Esophagus muscularis mucosa (tissue), 4 donors: Measurements from ENCODE around the gene KRTAP12-3. TPM values are rescaled to one million over a fixed set of nuclear protein-coding genes. Genes with fewer than 3 reads are reported as not detected.

ENCODE experiments used
- DNase-seq: peaks from one replicate; pipeline ENCODE4 v3.0.0-alpha.2; 2017; ENCODE audit errors: extremely low spot score
- H3K27ac ChIP-seq, 4 donors: fragments of 200-600 bp; sonication (generic); replicated peaks in 1 of 4; 1 replicate in 3 of 4; 2 replicates in 1 of 4; pipeline ENCODE4 v1.5.1; 2016 to 2019; ENCODE audit warnings: mild to moderate bottlenecking in 1 of 4
- H3K27me3 ChIP-seq, 4 donors: fragments of 200-600 bp; sonication (generic); one replicate each; pipeline versions ENCODE4 v1.5.1 to v1.6.0; 2016 to 2019
- H3K36me3 ChIP-seq, 4 donors: fragments of 200-600 bp; sonication (generic); one replicate each; pipeline ENCODE4 v1.5.1; 2016 to 2019
- H3K4me1 ChIP-seq, 4 donors: fragments of 200-600 bp; sonication (generic); one replicate each; pipeline ENCODE4 v1.5.1; 2016 to 2019
- H3K4me3 ChIP-seq, 4 donors: fragments of 200-600 bp; sonication (generic); 1 replicate in 2 of 4; 2 replicates in 2 of 4; pipeline ENCODE4 v1.5.1; 2016 to 2019; ENCODE audit warnings: mild to moderate bottlenecking in 4 of 4, moderate library complexity in 1 of 4
- H3K9me3 ChIP-seq, 4 donors: fragments of 200-600 bp; sonication (generic); 1 replicate in 3 of 4; 2 replicates in 1 of 4; pipeline ENCODE4 v1.5.1; 2016 to 2019
- EP300 ChIP-seq: sonication (generic); formaldehyde crosslinking; IDR thresholded peaks from one replicate; pipeline ENCODE4 v1.6.1; 2017; ENCODE audit warnings: antibody characterized with exemption
- POLR2A ChIP-seq: fragments of 450-650 bp; IDR thresholded peaks from one replicate; pipeline ENCODE4 v1.6.1; 2017; ENCODE audit warnings: antibody characterized with exemption, moderate library complexity, mild to moderate bottlenecking, low read depth
- POLR2AphosphoS5 ChIP-seq, 2 donors: sonication (generic); formaldehyde crosslinking; IDR thresholded peaks; one replicate each; pipeline ENCODE4 v1.6.1; 2017; ENCODE audit warnings: antibody characterized with exemption in 2 of 2
- WGBS: methylation state at CpG from one replicate; pipeline ENCODE4 v1.1.5; 2018; 5-methylcytosine and 5-hydroxymethylcytosine counted together
- intact Hi-C: fragments of 100-400 bp; cut with DNase I; formaldehyde crosslinking; loops from one replicate; pipeline ENCODE4 v1.15.1; 2023
- small RNA-seq, 3 donors: library from RNA; depleted of rRNA; stranded (forward); fragments of <200 nt; gene quantifications; one replicate each; pipeline ENCODE3, GENCODE V24; 2016
- total RNA-seq, 4 donors: library from RNA; depleted of rRNA; stranded (reverse); fragments of >200 nt; gene quantifications; one replicate each; pipeline versions ENCODE4 v1.1.0 to v1.2.1, GENCODE V29; 2016
- TF ChIP-seq, protein P1 (sequence below), 3 experiments: fragments of 200-600 bp in 2 of 3; fragments of 450-650 bp in 1 of 3; sonication (generic) in 2 of 3; IDR thresholded peaks; one replicate each; pipeline ENCODE4 v1.5.1; 2017 to 2019; ENCODE audit warnings: antibody characterized with exemption in 3 of 3, mild to moderate bottlenecking in 2 of 3, moderate library complexity in 1 of 3

The KRTAP12-3 gene
- total RNA-seq, 4 donors from 2014 or later = not detected

DNA sequence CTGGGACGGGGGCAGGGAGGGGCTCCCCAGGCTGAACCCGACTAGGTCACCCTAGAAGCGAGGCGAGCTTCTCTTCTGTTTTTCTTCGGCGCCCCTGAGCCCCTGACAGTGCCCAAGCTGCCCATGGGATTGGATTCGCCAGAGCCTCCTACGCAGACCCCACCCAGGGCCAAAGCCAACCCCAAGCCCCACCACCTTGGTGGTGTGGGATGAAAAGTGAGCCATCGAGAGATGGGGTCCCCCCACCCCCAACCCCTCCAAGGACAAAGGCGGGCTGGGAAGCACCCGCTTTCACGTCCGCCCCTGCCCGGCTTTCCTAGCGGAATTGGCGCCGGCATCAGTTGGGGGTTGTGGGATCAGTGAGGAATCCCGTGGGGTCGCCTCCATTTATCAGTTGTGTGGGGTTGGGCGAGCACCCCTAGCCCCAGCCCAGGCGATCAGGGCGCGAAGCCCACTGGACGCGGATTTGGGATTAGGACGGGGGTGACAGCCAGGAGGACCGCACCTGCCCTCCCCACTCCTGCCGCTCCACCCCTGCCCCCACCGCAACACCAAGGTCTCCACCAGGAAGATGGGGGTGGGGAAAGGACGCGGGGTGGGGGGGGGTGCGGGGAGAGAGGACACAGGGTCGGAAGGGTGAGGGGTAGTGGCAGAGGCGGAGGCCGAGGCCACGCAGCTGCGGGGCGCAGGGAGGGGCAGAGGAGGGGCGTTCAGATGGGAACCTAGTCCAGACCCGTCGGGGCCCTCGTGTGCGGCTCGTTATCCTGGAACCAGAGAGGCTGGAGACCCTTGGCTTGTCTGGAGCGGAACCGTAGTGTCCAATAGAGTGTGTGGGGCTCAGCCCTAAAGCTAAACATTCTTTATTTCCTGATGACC is 49.2 kb downstream of the KRTAP12-3 start:
- no peak overlapping the region for H3K4me3 ChIP-seq
- no peak for DNase-seq
- H3K4me1 ChIP-seq = peaks cover 2 to 43% (median 24%) of the 10 kb centered on the region in 4 donors
- no peak overlapping the region for H3K27ac ChIP-seq
- TF ChIP-seq, protein P1, sequence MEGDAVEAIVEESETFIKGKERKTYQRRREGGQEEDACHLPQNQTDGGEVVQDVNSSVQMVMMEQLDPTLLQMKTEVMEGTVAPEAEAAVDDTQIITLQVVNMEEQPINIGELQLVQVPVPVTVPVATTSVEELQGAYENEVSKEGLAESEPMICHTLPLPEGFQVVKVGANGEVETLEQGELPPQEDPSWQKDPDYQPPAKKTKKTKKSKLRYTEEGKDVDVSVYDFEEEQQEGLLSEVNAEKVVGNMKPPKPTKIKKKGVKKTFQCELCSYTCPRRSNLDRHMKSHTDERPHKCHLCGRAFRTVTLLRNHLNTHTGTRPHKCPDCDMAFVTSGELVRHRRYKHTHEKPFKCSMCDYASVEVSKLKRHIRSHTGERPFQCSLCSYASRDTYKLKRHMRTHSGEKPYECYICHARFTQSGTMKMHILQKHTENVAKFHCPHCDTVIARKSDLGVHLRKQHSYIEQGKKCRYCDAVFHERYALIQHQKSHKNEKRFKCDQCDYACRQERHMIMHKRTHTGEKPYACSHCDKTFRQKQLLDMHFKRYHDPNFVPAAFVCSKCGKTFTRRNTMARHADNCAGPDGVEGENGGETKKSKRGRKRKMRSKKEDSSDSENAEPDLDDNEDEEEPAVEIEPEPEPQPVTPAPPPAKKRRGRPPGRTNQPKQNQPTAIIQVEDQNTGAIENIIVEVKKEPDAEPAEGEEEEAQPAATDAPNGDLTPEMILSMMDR (IDR thresholded peaks at IDR 0.05) = no peak
- no peak for TF ChIP-seq POLR2AphosphoS5 (IDR thresholded peaks at IDR 0.05)
- TF ChIP-seq POLR2A = no peak
- no peak for TF ChIP-seq EP300
- no peaks in the 10 kb centered on the region for H3K9me3 ChIP-seq
- WGBS = 9% methylated on average over 19 of the region's 46 CpGs
- peaks cover 8 to 94% (median 60%) of the 10 kb centered on the region in 4 donors for H3K27me3 ChIP-seq
- intact Hi-C loops = no loop called here
- no peaks in the 10 kb centered on the region for H3K36me3 ChIP-seq

Small RNA genes lying within 50 kb of the gene (small RNA-seq; reads per million reads assigned to genes)
- 0 reads per million in 3 donors for gene KRTAP12-6P

Other genes starting within 250 kb of the KRTAP12-3 start
- 1 to 10 TPM; 3.3 to 6.6 (median 5.3) TPM for gene LRRC3, start 202.4 kb upstream of the KRTAP12-3 start, total RNA-seq
- gene KRTAP10-1, start 117.7 kb upstream of the KRTAP12-3 start, total RNA-seq = not detected
- not detected for gene KRTAP10-2, start 106.4 kb upstream of the KRTAP12-3 start, total RNA-seq
- gene KRTAP10-3, start 99.1 kb upstream of the KRTAP12-3 start, total RNA-seq = not detected
- not detected for gene KRTAP10-4, start 84.2 kb upstream of the KRTAP12-3 start, total RNA-seq
- gene KRTAP10-5, start 77.3 kb upstream of the KRTAP12-3 start, total RNA-seq = not detected
- gene KRTAP10-6, start 65.4 kb upstream of the KRTAP12-3 start, total RNA-seq = not detected
- gene KRTAP10-7, start 57.3 kb upstream of the KRTAP12-3 start, total RNA-seq = not detected
- not detected for gene KRTAP10-8, start 45.9 kb upstream of the KRTAP12-3 start, total RNA-seq
- not detected for gene KRTAP10-9, start 30.8 kb upstream of the KRTAP12-3 start, total RNA-seq
- gene KRTAP10-10, start 20.6 kb upstream of the KRTAP12-3 start, total RNA-seq = not detected
- gene KRTAP10-11, start 11.5 kb upstream of the KRTAP12-3 start, total RNA-seq = not detected
- not detected for gene KRTAP12-4, start 3.3 kb upstream of the KRTAP12-3 start, total RNA-seq
- not detected for gene KRTAP12-2, start 9.0 kb downstream of the KRTAP12-3 start, total RNA-seq
- not detected for gene KRTAP12-1, start 24.2 kb downstream of the KRTAP12-3 start, total RNA-seq
- not detected for gene KRTAP10-12, start 39.2 kb downstream of the KRTAP12-3 start, total RNA-seq
- under 1 TPM in 2 of 4 donors, not detected in 2; under 0.01 to 0.23 TPM for gene TSPEAR, start 53.6 kb downstream of the KRTAP12-3 start, total RNA-seq
- gene UBE2G2, start 143.9 kb downstream of the KRTAP12-3 start, total RNA-seq = 100 to 1,000 TPM in 1 of 4 donors, 10 to 100 TPM in 3; 74.4 to 174 (median 81.7) TPM
- 10 to 100 TPM; 46.1 to 52.2 (median 48.6) TPM for gene SUMO3, start 160.1 kb downstream of the KRTAP12-3 start, total RNA-seq
- 100 to 1,000 TPM; 222 to 382 (median 302) TPM for gene PTTG1IP, start 215.8 kb downstream of the KRTAP12-3 start, total RNA-seq